Keratinocyte (primary cell): Measurements from ENCODE around the gene RRAD. TPM values are rescaled to one million over a fixed set of nuclear protein-coding genes. Genes with fewer than 3 reads are reported as not detected.

Source experiments
- DNase-seq: peaks from one replicate; pipeline ENCODE4 v3.0.0-alpha.2; 2011; ENCODE audit warnings: low read depth, missing footprints, low spot score
- FAIRE-seq: peaks from 2 replicates; lab custom pipeline; 2011; peaks lifted over from hg19 to GRCh38; lab: Jason Lieb, UNC
- H2AFZ ChIP-seq: 2 replicates; pipeline ENCODE4 v1.6.0; 2012; ENCODE audit warnings: low read length, control low read depth, inconsistent platforms; ENCODE audit not compliant: control insufficient read depth
- H3K27ac ChIP-seq: 2 replicates; pipeline ENCODE4 v1.5.1; 2011; ENCODE audit warnings: low read length; ENCODE audit not compliant: control insufficient read depth, insufficient read depth
- H3K27me3 ChIP-seq: 3 replicates; pipeline ENCODE4 v1.6.0; 2011; ENCODE audit warnings: low read length; ENCODE audit not compliant: control insufficient read depth, insufficient read depth; ENCODE audit errors: extremely low read depth
- H3K36me3 ChIP-seq, 2 experiments: 2 replicates in 1 of 2; 3 replicates in 1 of 2; pipeline ENCODE4 v1.5.1; 2011; ENCODE audit warnings: low read length in 2 of 2, mild to moderate bottlenecking in 1 of 2; ENCODE audit not compliant: control insufficient read depth in 2 of 2, insufficient read depth in 2 of 2; ENCODE audit errors: extremely low read depth in 1 of 2
- H3K4me1 ChIP-seq: 3 replicates; pipeline ENCODE4 v1.5.1; 2011; ENCODE audit warnings: low read length; ENCODE audit not compliant: control insufficient read depth, insufficient read depth; ENCODE audit errors: extremely low read depth
- H3K4me2 ChIP-seq: 3 replicates; pipeline ENCODE4 v1.6.0; 2011; ENCODE audit warnings: low read depth, low read length; ENCODE audit not compliant: control insufficient read depth, insufficient read depth; ENCODE audit errors: extremely low read depth
- H3K4me3 ChIP-seq, 3 experiments: fragments of 200-600 bp in 1 of 3; sonication (generic) in 1 of 3; 2 replicates in 2 of 3; 3 replicates in 1 of 3; pipeline ENCODE4 v1.5.1; 2011 to 2016; ENCODE audit warnings: low read length in 3 of 3, mild to moderate bottlenecking in 3 of 3, control low read depth in 2 of 3, inconsistent platforms in 1 of 3, low read depth in 1 of 3, mixed read lengths in 1 of 3, mixed run types in 1 of 3, moderate library complexity in 1 of 3; ENCODE audit not compliant: control insufficient read depth in 2 of 3, insufficient read depth in 2 of 3; ENCODE audit errors: extremely low read depth in 1 of 3
- H3K79me2 ChIP-seq: 2 replicates; pipeline ENCODE4 v1.6.0; 2012; ENCODE audit warnings: low read length; ENCODE audit not compliant: control insufficient read depth, insufficient read depth
- H3K9ac ChIP-seq: 3 replicates; pipeline ENCODE4 v1.6.0; 2011; ENCODE audit warnings: low read length; ENCODE audit not compliant: control insufficient read depth, insufficient read depth; ENCODE audit errors: extremely low read depth
- H3K9me1 ChIP-seq: 3 replicates; pipeline ENCODE4 v1.6.0; 2011; ENCODE audit warnings: low read length; ENCODE audit not compliant: control insufficient read depth, insufficient read depth; ENCODE audit errors: extremely low read depth
- H3K9me3 ChIP-seq: 2 replicates; pipeline ENCODE4 v1.5.1; 2012; ENCODE audit warnings: low read depth, low read length; ENCODE audit not compliant: control insufficient read depth
- H4K20me1 ChIP-seq: 3 replicates; pipeline ENCODE4 v1.6.0; 2011; ENCODE audit warnings: low read length; ENCODE audit not compliant: control insufficient read depth, insufficient read depth; ENCODE audit errors: extremely low read depth
- EZH2 ChIP-seq: IDR thresholded peaks from one replicate; pipeline ENCODE4 v1.6.1; 2012; ENCODE audit warnings: inconsistent platforms, mild to moderate bottlenecking, low read length, moderate library complexity
- dilution Hi-C: fragments of 300-500 bp; cut with MboI; formaldehyde crosslinking; loops from one replicate; pipeline ENCODE4 v1.7.0; 2020; ENCODE audit warnings: low sequenced_read_pairs; ENCODE audit not compliant: extremely low pct_ligation_motif_present
- polyA plus RNA-seq, 5 experiments: library from polyadenylated mRNA; depleted of rRNA in 3 of 5; stranded (reverse) in 3 of 5; stranded (forward) in 1 of 5; unstranded in 1 of 5; fragments of >200 nt; gene quantifications; 1 replicate in 1 of 5; 2 replicates in 3 of 5; 3 replicates in 1 of 5; pipeline versions ENCODE4 v1.2.1 to v1.2.3, GENCODE V29; 2011 to 2012; ENCODE audit warnings: missing spikeins in 2 of 5, low read depth in 1 of 5, low replicate concordance in 1 of 5
- TF ChIP-seq, protein P1 (sequence below), 3 experiments: IDR thresholded peaks in 1 of 3; conservative IDR thresholded peaks in 1 of 3; optimal IDR thresholded peaks in 1 of 3; 2 replicates in 2 of 3; 3 replicates in 1 of 3; pipeline versions ENCODE3 to v1.5.1; 2011; ENCODE audit warnings: low read length in 3 of 3, mild to moderate bottlenecking in 3 of 3, moderate library complexity in 2 of 3, control low read depth in 1 of 3, inconsistent platforms in 1 of 3; ENCODE audit not compliant: insufficient read depth in 2 of 3; ENCODE audit errors: extremely low read depth in 1 of 3

Gene RRAD
- polyA plus RNA-seq, 1 donor (not counting 4 experiments of a cell fraction or from before 2014, with no cell fraction given): 2.7 TPM

DNA sequence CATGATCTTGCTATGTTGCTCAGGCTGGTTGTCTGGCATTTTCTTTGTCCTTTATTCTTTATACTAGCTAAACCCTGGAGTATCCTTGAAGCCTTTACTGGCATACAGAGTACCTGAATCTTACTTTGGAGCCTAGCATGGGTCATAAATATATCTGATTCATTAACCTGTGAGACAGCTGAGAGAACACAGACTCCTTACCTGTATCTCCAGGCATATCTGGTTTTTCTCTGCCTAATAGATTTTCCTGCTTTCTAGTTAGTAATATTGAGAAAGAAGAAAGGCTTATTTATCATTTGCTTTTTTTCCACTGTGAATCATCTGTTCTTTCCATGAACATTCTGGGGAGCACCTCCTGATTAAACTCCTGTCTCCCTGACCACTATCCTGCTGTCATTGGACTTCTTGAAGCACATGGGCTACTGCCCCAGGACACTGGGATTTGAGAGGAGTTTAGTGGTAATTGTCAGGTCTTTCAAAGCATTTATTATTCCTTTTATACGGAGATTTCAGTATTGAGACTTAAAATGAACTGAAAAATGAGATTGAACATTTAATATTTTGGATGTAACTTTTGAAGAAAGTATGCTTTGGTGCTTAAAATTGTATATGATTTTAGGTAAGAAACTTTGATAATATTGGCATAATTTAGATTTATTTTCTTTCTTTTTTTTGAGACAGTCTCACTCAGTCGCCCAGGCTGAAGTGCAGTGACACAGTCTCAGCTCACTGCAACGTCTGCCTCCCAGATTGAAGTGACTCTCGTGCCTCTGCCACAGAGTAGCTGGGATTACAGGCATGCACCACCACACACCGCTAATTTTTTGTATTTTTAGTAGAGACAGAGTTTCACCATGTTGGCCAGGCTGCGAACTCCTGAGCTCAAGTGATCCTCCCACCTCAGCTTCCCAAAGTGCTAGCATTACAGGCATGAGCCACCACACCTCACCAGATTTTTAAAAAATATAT lies 36.4 kb downstream of the RRAD start:
- H3K9me1 ChIP-seq: no peaks in the 10 kb centered on the region
- dilution Hi-C loops: no loop called here
- no peak overlapping the region for H3K27ac ChIP-seq
- peaks cover 15 to 19% of the 10 kb centered on the region in 2 experiments for H3K36me3 ChIP-seq
- H3K9me3 ChIP-seq: no peaks in the 10 kb centered on the region
- no peak overlapping the region for H3K4me3 ChIP-seq
- peaks cover 5% of the 10 kb centered on the region for H4K20me1 ChIP-seq
- H2AFZ ChIP-seq: no peak overlapping the region
- H3K79me2 ChIP-seq: peaks cover 19% of the 10 kb centered on the region
- FAIRE-seq: no peak
- H3K9ac ChIP-seq: no peak overlapping the region
- H3K4me1 ChIP-seq: no peaks in the 10 kb centered on the region
- no peak for DNase-seq
- no peak overlapping the region for H3K4me2 ChIP-seq
- TF ChIP-seq, protein P1, sequence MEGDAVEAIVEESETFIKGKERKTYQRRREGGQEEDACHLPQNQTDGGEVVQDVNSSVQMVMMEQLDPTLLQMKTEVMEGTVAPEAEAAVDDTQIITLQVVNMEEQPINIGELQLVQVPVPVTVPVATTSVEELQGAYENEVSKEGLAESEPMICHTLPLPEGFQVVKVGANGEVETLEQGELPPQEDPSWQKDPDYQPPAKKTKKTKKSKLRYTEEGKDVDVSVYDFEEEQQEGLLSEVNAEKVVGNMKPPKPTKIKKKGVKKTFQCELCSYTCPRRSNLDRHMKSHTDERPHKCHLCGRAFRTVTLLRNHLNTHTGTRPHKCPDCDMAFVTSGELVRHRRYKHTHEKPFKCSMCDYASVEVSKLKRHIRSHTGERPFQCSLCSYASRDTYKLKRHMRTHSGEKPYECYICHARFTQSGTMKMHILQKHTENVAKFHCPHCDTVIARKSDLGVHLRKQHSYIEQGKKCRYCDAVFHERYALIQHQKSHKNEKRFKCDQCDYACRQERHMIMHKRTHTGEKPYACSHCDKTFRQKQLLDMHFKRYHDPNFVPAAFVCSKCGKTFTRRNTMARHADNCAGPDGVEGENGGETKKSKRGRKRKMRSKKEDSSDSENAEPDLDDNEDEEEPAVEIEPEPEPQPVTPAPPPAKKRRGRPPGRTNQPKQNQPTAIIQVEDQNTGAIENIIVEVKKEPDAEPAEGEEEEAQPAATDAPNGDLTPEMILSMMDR (optimal IDR thresholded peaks at IDR 0.05 in 1 of 3, IDR thresholded peaks at IDR 0.05 in 1 of 3, conservative IDR thresholded peaks at IDR 0.05 in 1 of 3; ENCODE audit: extremely low read depth in 1 of 3, insufficient read depth in 2 of 3, low read length in 3 of 3): no peak
- no peak for TF ChIP-seq EZH2
- no peaks in the 10 kb centered on the region for H3K27me3 ChIP-seq

GRCh38 chr16:66886914-66887313 lies 38.4 kb downstream of the RRAD start:
- Histone ChIP-seq H3K4me1 (no peaks in the 10 kb centered on the region), H3K27me3 (no peaks in the 10 kb centered on the region), H3K4me3 (no peak overlapping the region), H3K36me3 (peaks cover 17 to 19% of the 10 kb centered on the region in 2 experiments), H3K4me2 (no peak overlapping the region), H2AFZ (no peak overlapping the region), H3K9me3 (no peaks in the 10 kb centered on the region), H4K20me1 (peaks cover 5% of the 10 kb centered on the region), H3K79me2 (peaks cover 27% of the 10 kb centered on the region), H3K9me1 (no peaks in the 10 kb centered on the region), H3K9ac (no peak overlapping the region), H3K27ac (no peak overlapping the region)
- dilution Hi-C loops: no loop called here
- TF ChIP-seq, protein P1 (optimal IDR thresholded peaks at IDR 0.05 in 1 of 3, IDR thresholded peaks at IDR 0.05 in 1 of 3, conservative IDR thresholded peaks at IDR 0.05 in 1 of 3; ENCODE audit: extremely low read depth in 1 of 3, insufficient read depth in 2 of 3, low read length in 3 of 3): no peak
- no peak for TF ChIP-seq EZH2
- DNase-seq: no peak
- FAIRE-seq: no peak
